SK-N-MC (cell line): ENCODE results near the gene SRI.

Experiments used
- EZH2 ChIP-seq: fragments of 200-600 bp; sonication (generic); IDR thresholded peaks from one replicate; pipeline ENCODE4 v1.6.1; 2017; ENCODE audit warnings: antibody characterized with exemption
- FOXP2 ChIP-seq: optimal IDR thresholded peaks from 2 replicates; pipeline ENCODE3; 2011; ENCODE audit warnings: mild to moderate bottlenecking, moderate library complexity; ENCODE audit not compliant: insufficient read depth; ENCODE audit errors: extremely low read length, control extremely low read depth
- POLR2AphosphoS5 ChIP-seq: IDR thresholded peaks from 2 replicates; pipeline ENCODE4 v1.6.1; 2012; ENCODE audit warnings: mild to moderate bottlenecking, low read depth, low read length, borderline replicate concordance

DNA sequence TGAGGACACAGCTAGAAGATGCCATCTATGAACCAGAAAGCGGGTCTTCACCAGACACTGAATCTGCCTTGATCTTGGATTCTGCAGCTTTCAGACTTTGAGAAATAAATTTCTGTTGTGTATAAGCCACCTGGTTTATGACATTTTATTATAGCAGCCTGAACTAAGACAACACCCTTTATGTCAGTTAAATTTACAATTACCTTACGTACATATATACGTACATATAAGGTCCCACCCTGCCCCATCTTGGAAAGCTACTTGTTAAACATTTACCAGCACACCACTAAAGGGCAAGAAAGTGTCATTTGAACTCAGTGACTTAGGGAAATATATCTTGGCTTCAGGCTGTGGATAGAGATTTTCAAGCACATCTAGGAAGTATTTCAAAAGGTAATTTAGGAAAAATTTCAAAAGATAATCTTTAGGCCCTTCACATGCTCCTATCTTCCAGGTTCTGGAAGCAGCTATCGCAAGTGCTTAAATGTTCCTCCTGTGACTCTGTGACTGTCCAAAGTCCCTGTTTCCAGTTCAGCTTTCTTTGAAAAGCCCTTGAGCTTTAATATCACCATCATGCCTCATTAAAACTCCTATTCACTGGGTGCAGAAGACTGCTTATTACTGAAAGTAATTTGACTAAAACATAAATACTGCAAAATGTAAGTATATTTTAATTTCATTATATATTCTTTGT, 9.6 kb upstream of the SRI start:
- TF ChIP-seq POLR2AphosphoS5 (no peak), EZH2 (no peak), FOXP2 (no peak)
